GM04504 (cell line): ENCODE results near the gene FANCL.
"Not testable (repeated sequence)": the region's sequence is repeated elsewhere in the genome, so short reads cannot be mapped to it uniquely, and the experiment has no call there.

Experiments
- DNase-seq: peaks from one replicate; pipeline ENCODE4 v3.0.0-alpha.2; 2012; ENCODE audit warnings: low read depth

FANCL gene

DNA sequence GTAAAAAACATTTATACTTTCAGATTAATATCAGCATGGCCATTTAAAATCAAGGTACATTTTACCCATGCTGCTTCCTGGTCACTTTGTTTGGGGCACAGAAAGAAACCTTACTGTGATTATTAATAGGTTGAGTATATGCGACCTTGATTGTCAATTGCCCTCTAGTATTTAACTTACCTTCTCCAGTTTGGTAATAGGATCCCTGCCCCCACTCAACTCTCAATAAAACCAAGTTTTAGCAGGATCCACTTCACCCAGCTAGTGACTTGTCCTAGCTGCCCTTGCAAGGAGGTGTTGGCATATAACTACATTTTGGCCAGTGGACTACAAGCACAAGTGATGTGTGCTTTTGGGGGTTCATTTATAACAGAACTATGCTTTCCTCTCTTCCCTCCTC lies 34.3 kb downstream of the FANCL start:
- DNase-seq = no peak

DNA sequence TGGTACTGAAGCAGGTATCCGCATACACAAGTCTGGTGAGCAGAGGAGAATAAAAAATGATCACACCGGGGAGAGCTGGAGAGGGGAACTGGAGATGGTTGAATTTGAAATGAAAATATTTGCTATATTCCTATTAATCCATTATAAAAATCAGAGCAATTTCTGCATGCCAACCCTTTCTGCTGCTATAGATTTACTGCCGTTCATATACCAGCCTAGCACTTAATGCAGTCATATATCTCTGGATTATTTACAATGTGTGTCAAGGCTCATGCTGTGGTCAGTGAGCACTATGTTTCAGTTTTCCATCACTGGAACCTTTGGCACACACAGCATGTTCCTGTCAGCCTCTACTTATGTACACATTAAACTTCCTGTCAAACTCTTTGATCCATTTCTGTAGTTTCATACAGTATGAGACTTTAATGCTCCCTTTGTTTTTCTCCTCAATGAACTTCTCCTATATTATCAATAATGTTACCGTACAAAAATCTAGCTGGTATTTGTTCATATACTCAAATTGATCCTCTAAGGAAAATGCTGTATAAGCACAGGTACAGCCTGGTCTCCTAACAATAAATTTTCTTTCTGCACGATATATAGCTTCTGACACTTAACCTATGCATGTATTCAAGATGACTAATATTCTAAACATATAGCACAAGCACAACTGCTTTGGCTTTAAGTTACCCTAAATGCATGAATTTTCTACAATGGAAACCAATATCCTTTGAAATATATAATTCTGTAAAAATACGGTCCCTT lies 36.7 kb downstream of the FANCL start:
- DNase-seq = no peak

- no peak for DNase-seq
Measured at GRCh38 chr2:58203018-58203417, 38.1 kb downstream of the FANCL start.

DNA sequence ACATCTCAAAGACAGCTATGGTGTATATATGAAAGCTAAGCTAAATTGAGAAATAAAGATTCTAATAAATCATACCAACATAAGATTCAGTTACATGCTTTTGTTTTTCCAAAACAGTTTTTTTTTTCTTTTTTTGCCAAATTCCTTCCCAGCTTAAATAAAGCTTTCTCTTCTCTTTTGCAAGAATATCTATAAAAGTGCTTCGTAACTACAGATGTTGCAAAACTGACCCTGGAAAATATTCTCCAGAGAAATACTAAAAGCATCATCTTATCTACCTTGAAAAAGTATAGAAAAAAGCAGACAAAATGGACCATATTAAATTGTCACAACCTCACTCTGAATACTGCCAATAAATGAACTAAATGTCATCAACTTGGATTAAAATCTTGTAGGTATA lies 38.7 kb downstream of the FANCL start:
- DNase-seq = no peak

- DNase-seq = no peak
Measured at GRCh38 chr2:58197894-58198293, 43.2 kb downstream of the FANCL start.

- no peak for DNase-seq
Measured at GRCh38 chr2:58195662-58196061, 45.5 kb downstream of the FANCL start.

GRCh38 chr2:58194458-58194857 lies 46.7 kb downstream of the FANCL start:
- no peak for DNase-seq

DNA sequence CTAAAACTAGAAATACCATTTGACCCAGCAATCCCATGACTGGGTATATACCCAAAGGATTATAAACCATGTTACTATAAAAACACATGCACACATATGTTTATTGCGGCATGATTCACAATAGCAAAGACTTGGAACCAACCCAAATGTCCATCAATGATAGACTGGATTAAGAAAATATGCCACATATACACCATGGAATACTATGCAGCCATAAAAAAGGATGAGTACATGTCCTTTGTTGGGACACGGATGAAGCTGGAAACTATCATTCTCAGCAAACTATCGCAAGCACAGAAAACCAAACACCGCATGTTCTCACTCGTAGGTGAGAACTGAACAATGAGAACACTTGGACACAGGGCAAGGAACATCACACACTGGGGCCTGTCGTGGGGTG lies 54.1 kb downstream of the FANCL start:
- DNase-seq = not testable (repeated sequence)

DNA sequence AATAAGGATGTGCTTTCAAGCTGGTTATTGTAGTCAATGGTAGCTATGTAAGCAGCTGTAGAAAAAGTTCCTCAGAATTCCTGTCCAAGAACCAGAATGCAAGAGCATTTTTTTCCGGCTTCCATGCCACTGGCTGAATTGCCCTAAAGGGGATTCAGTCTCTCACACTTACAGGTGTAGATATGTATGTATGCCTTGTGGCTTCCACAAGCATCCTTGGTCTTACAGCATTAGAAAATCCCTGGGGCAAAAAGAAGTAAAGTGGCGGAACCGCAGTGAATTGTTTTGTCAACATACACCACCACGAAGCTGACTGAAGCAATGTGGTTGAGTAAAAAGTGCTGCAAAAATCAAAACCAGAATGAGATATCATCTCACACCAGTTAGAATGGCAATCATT lies 54.6 kb downstream of the FANCL start:
- no peak for DNase-seq

DNA sequence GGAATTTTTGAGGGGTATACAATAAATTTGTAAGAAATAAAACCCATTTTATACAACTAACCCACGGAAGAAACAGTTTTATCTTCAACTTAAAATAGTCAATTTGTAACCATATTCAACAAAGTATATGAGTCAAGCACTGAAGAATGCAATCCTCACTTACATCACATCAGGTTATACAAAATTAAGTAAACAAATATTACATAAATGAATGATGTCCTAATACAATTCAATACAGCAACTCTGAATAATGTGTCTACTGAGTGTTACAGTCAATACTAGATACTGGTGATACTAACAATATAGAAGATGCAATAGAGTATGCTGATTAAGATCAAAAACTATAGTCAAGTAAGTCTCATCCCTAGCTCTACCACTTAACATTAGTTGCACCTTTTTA lies 58.6 kb downstream of the FANCL start:
- no peak for DNase-seq

- no peak for DNase-seq
Measured at GRCh38 chr2:58180635-58181034, 60.5 kb downstream of the FANCL start.

DNA sequence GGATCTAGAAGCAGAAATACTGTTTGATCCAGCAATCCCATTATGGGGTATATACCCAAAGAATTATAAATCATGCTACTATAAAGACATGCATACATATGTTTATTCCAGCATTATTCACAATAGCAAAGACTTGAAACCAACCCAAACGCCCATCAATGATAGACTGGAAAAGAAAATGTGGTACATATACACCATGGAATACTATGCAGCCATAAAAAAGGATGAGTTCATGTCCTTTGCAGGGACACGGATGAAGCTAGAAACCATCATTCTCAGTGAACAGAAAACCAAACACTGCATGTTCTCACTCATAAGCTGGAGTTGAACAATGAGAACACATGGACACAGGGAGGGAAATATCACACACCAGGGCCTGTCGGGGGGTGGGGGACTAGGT lies 61.0 kb downstream of the FANCL start:
- DNase-seq = not testable (repeated sequence)

DNA sequence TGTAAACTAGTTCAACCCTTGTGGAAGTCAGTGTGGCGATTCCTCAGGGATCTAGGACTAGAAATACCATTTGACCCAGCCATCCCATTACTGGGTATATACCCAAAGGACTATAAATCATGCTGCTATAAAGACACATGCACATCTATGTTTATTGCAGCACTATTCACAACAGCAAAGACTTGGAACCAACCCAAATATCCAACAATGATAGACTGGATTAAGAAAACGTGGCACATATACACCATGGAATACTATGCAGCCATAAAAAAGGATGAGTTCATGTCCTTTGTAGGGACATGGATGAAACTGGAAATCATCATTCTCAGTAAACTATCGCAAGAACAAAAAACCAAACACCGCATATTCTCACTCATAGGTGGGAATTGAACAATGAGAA lies 63.9 kb downstream of the FANCL start:
- DNase-seq = not testable (repeated sequence)

- DNase-seq = not testable (repeated sequence)
Measured at GRCh38 chr2:58171831-58172230, 69.3 kb downstream of the FANCL start.

- DNase-seq = not testable (repeated sequence)
Measured at GRCh38 chr2:58170334-58170933, 70.7 kb downstream of the FANCL start.

DNA sequence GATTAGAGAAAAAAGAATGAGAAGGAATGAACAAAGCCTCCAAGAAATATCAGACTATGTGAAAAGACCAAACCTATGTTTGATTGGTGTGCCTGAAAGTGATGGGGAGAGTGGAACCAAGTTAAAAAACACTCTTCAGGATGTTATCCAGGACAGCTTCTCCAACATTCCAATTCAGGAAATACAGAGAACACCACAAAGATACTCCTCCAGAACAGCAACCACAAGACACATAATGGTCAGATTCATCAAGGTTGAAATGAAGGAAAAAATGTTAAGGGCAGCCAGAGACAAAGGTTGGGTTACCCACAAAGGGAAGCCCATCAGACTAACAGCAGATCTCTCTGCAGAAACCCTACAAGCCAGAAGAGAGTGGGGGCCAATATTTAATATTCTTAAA lies 71.3 kb downstream of the FANCL start:
- not testable (repeated sequence) for DNase-seq

DNA sequence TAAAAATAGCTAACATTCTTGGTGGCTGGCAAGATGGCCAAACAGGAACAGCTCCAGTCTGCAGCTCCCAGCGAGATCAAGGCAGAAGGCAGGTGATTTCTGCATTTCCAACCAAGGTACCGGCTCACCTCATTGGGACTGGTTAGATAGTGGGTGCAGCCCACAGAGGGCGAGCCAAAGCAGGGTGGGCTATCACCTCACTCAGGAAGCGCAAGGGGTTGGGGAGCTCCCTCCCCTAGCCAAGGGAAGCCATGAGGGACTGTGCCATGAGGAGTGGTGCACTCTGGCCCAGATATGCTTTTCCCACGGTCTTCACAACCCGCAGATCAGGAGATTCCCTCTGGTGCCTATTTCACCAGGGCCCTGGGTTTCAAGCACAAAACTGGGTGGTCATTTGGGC lies 73.0 kb downstream of the FANCL start:
- DNase-seq = not testable (repeated sequence)

- no peak for DNase-seq
Measured at GRCh38 chr2:58163913-58164312, 77.2 kb downstream of the FANCL start.

GRCh38 chr2:58158481-58158880 lies 82.6 kb downstream of the FANCL start:
- DNase-seq = no peak

GRCh38 chr2:58157754-58158153 lies 83.4 kb downstream of the FANCL start:
- no peak for DNase-seq

DNA sequence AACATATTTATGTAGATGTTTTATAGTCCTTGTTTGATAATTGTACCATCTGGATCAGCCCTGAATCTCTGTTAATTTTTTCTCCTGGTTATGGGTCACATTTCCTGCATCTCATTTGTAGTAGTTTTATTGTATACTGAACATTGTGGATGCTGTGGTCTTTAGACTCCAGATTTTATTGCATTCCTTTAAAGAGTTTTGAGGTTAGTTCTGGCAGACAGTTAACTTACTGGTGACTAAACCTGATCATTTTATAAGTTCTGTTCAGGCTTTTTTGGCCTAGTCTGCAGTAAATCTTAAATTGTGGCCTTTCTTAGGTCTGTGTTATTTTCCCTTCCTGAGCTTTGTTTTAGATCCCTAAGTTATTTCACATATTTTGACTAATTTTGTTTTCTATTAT lies 84.3 kb downstream of the FANCL start:
- DNase-seq = peak; percentile 72

DNA sequence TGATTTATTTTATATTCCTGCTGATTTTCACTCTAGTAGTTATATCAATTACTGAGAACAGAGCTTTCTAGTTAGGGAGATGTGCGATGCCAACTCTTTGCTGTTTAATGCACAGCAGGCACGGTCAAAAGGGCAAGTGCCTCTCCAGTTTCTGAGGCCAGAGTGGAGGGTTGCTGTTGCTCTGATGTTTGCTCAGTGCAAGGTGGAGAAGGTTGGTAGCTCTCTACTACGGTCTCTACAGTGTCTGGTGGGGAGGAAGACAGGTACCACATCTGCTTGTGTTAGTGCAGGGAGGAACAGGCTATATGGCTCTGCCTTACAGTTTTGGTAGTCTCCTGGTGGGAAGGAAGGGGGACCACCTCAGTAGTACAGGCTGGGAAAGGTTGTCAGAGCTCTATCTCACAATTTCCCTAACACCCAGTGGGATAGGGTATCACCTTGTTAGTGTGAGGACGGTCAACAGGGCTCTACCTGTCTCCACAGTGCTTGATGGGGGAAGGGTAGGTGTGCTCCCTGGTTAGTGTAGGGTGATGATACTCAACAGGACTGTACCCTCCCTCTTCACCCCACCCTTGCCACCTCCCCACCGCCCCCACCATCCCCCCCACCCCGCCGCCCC lies 85.9 kb downstream of the FANCL start:
- no peak for DNase-seq

DNA sequence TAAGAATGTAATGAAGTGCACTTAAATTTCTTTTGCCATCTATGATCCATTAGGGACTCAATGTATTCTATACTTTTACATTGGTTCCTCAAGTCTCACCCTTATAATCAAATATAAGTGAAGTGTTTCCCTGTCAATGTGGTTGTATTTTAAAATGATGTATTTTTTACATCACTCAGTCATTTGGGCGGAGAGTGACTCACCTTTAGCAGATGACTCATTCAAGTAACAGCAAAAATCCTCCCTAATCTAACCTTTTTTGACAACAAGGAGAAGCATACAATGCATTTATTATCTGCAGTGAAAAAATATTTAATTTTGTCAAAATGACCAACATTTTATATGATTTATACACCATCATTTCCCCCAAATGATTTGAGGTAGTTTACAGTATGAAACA lies 94.4 kb downstream of the FANCL start:
- no peak for DNase-seq
